Left ventricle myocardium inferior (tissue), 1 donor: ENCODE measurements around the gene ITGA2. TPM values are rescaled to one million over a fixed set of nuclear protein-coding genes. Genes with fewer than 3 reads are reported as not detected.

Experiments used
- DNase-seq: peaks from one replicate; pipeline ENCODE4 v3.0.0-alpha.2; 2020
- H3K27ac ChIP-seq: fragments of 200-600 bp; replicated peaks from 2 replicates; pipeline ENCODE4 v1.8.0; 2021
- H3K27me3 ChIP-seq: fragments of 200-600 bp; 2 replicates; pipeline ENCODE4 v1.8.0; 2021; ENCODE audit warnings: low read depth
- H3K36me3 ChIP-seq: fragments of 200-600 bp; 2 replicates; pipeline ENCODE4 v1.8.0; 2021
- H3K4me1 ChIP-seq: fragments of 200-600 bp; 2 replicates; pipeline ENCODE4 v1.8.0; 2021
- H3K4me3 ChIP-seq: fragments of 200-600 bp; 2 replicates; pipeline ENCODE4 v1.8.0; 2021; ENCODE audit warnings: mild to moderate bottlenecking, moderate library complexity
- H3K9me3 ChIP-seq: fragments of 200-600 bp; replicated peaks from 2 replicates; pipeline ENCODE4 v1.8.0; 2021
- intact Hi-C: fragments of 100-400 bp; cut with micrococcal nuclease; formaldehyde crosslinking; loops from one replicate; pipeline ENCODE4 v1.11.0; 2022
- total RNA-seq: library from RNA; stranded (reverse); fragmentation: NEBNext Ultra II Directional; extraction: Animal tissue kit (Norgen Biotek cat#: 25700); gene quantifications from one replicate; pipeline ENCODE4 v1.2.1, GENCODE V29; 2021
- TF ChIP-seq, protein P1 (sequence below): fragments of 200-600 bp; IDR thresholded peaks from 2 replicates; pipeline ENCODE4 v1.8.0; 2021; ENCODE audit warnings: antibody characterized with exemption, mild to moderate bottlenecking, borderline replicate concordance
- donor health status: DM: no; HTN: yes; CAD: no; lungs with severe emphysema.

ITGA2 gene
- total RNA-seq, 1 donor from 2014 or later = 0.80 TPM

DNA sequence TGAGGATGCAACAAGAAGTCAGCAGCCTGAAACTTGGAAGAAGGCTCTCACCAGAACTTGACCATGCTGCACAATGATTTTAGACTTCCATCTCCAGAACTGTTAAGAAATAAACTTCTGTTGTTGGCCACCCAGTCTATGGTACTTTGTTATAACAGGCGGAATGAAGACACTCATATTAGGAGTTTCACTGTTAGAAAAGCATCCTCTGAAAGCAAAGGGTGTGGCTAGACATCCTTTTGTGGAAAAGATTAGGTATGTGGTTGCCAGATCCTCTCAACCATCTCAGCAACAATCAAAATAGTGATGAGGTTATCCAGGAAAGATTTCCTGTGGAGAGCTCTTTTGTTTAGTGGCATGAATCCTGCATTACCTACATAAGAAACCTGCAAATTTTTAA, 20.7 kb downstream of the ITGA2 start:
- H3K36me3 ChIP-seq = no peaks in the 10 kb centered on the region
- no peaks in the 10 kb centered on the region for H3K27me3 ChIP-seq
- no peak overlapping the region for H3K27ac ChIP-seq
- no peak overlapping the region for H3K4me3 ChIP-seq
- no peak for DNase-seq
- TF ChIP-seq, protein P1, sequence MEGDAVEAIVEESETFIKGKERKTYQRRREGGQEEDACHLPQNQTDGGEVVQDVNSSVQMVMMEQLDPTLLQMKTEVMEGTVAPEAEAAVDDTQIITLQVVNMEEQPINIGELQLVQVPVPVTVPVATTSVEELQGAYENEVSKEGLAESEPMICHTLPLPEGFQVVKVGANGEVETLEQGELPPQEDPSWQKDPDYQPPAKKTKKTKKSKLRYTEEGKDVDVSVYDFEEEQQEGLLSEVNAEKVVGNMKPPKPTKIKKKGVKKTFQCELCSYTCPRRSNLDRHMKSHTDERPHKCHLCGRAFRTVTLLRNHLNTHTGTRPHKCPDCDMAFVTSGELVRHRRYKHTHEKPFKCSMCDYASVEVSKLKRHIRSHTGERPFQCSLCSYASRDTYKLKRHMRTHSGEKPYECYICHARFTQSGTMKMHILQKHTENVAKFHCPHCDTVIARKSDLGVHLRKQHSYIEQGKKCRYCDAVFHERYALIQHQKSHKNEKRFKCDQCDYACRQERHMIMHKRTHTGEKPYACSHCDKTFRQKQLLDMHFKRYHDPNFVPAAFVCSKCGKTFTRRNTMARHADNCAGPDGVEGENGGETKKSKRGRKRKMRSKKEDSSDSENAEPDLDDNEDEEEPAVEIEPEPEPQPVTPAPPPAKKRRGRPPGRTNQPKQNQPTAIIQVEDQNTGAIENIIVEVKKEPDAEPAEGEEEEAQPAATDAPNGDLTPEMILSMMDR = no peak
- peaks cover 13% of the 10 kb centered on the region for H3K4me1 ChIP-seq
- peaks cover 14% of the 10 kb centered on the region for H3K9me3 ChIP-seq
- intact Hi-C loops = no loop called here

DNA sequence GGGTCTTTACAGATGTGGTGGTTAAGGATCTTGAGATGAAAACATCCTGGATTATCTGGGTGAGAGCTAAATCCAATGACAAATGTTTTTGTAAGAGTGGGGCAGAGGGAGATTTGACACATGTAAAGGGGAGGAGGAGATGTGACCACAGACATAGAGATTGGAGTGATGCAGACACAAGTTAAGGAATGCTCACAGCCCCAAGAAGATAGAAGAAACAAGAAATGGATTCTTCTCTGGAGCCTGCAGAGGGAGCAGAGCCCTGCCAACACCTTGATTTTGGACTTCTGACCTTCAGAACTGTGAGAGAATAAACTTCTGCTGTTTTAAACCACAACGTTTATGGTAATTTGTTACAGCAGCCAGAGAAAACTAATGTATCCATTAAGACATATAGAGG, 21.7 kb downstream of the ITGA2 start:
- H3K4me3 ChIP-seq = no peak overlapping the region
- no peak for DNase-seq
- TF ChIP-seq, protein P1 = no peak
- intact Hi-C loops = no loop called here
- H3K4me1 ChIP-seq = peaks cover 8% of the 10 kb centered on the region
- no peaks in the 10 kb centered on the region for H3K36me3 ChIP-seq
- H3K27me3 ChIP-seq = no peaks in the 10 kb centered on the region
- H3K9me3 ChIP-seq = peaks cover 14% of the 10 kb centered on the region
- no peak overlapping the region for H3K27ac ChIP-seq

DNA sequence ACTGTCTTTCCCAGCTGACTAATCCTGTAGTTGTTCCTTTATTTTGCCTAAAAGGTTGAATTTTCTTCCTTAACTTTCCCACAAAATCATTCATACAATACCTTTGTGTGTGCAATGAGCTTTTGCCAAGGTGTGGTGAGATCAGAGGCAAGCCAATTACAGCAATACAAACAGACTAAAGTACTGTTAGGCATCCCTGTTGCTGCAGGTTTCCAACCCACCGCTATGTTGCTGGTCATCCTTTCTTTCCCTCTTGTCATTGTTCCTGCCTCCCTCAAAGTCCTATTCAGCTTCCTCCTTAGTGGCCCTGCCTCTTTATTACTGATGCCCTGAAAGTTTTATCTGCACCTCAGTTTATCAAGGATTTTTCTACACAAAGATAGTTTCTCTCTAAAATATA, 22.1 kb downstream of the ITGA2 start:
- Histone ChIP-seq H3K27me3 (no peaks in the 10 kb centered on the region), H3K36me3 (no peaks in the 10 kb centered on the region), H3K27ac (no peak overlapping the region), H3K4me3 (no peak overlapping the region), H3K9me3 (peaks cover 14% of the 10 kb centered on the region), H3K4me1 (peaks cover 8% of the 10 kb centered on the region)
- intact Hi-C loops = no loop called here
- no peak for DNase-seq
- TF ChIP-seq, protein P1 = no peak

DNA sequence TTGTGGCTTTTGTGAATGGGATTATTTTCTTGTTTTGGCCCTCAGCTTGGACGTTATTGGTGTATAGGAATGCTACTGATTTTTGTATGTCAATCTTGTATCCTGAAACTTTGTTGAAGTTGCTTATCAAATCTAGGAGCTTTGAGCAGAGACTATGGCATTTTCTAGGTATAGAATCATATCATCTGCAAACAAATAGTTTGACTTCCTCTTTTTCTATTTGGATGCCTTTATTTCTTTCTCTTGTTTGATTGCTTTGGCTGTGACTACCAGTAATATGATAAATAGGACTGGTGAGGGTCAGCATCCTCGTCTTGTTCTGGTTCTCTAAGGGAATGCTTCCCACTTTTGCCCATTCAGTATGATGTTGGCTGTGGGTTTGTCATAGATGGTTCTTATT, 24.7 kb downstream of the ITGA2 start:
- DNase-seq = no peak
- Histone ChIP-seq H3K27me3 (no peaks in the 10 kb centered on the region), H3K27ac (no peak overlapping the region), H3K9me3 (peaks cover 14% of the 10 kb centered on the region), H3K36me3 (no peaks in the 10 kb centered on the region), H3K4me1 (no peaks in the 10 kb centered on the region), H3K4me3 (no peak overlapping the region)
- TF ChIP-seq, protein P1 = no peak
- intact Hi-C loops = no loop called here

DNA sequence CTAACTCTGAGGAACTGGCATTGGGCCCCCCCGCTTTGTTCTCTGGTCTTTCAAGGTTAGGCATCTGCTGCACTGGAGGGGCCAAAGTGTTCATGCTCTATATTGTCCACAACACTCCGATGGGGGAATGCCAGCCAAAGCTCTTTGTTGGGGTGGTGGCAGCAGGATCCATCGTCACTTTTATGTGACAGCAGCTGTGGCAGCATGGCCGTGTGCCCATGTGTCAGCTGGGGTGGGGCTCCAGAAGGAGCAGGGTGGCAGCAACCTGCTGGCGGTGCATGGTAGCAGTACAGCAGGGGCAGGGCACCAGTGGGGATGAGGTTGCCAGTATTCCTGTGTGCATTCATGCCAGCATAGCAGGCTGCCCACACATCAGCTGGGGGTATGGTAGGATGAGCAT, 28.2 kb downstream of the ITGA2 start:
- Histone ChIP-seq H3K27me3 (no peaks in the 10 kb centered on the region), H3K4me1 (no peaks in the 10 kb centered on the region), H3K36me3 (no peaks in the 10 kb centered on the region), H3K4me3 (no peak overlapping the region), H3K9me3 (peaks cover 14% of the 10 kb centered on the region), H3K27ac (no peak overlapping the region)
- DNase-seq = no peak
- TF ChIP-seq, protein P1 = no peak
- intact Hi-C loops = no loop called here
